ENCODE measurements around the gene TSPAN31. TPM values are rescaled to one million over a fixed set of nuclear protein-coding genes. Genes with fewer than 3 reads are reported as not detected.

The TSPAN31 gene
- total and polyA plus RNA-seq, 9 of the 15 experiments (the other 6 are each of a cell fraction or from before 2014, with no cell fraction given) = 11.3 to 26.4 (median 14.3) TPM

- no peak for TF ChIP-seq MEF2A (IDR thresholded peaks at IDR 0.05; ENCODE audit: control insufficient read depth, low read depth, low read length)
- TF ChIP-seq CCAR2 (IDR thresholded peaks at IDR 0.05; ENCODE audit: low read depth, low read length) = no peak
- no peak for TF ChIP-seq HEY1 (CRISPR knock-in tag; IDR thresholded peaks at IDR 0.05; ENCODE audit: borderline replicate concordance)
- no peak for TF ChIP-seq ZC3H4 (CRISPR knock-in tag; IDR thresholded peaks at IDR 0.05; ENCODE audit: borderline replicate concordance)
- TF ChIP-seq POLR2AphosphoS5 (IDR thresholded peaks at IDR 0.05; ENCODE audit: control insufficient read depth, insufficient read depth, low read depth, low read length) = no peak
- no peak for TF ChIP-seq KDM4B (IDR thresholded peaks at IDR 0.05; ENCODE audit: borderline replicate concordance in 2 of 2, low read depth in 1 of 2)
- TF ChIP-seq VEZF1 (CRISPR knock-in tag; IDR thresholded peaks at IDR 0.05) = no peak
- TF ChIP-seq BCLAF1 (IDR thresholded peaks at IDR 0.05; ENCODE audit: borderline replicate concordance in 1 of 2, control insufficient read depth in 1 of 2, low read depth in 2 of 2, low read length in 1 of 2) = no peak
- TF ChIP-seq BHLHE40 (IDR thresholded peaks at IDR 0.05; ENCODE audit: low read length) = no peak
Measured at GRCh38 chr12:57734591-57734990, 10.2 kb upstream of the TSPAN31 start (continued).

Data from K562 (cell line).